Activated CD8-positive, alpha-beta T cell treated with anti-CD3 and anti-CD28 coated beads for 36 hours (primary cell): ENCODE measurements around the gene SUGCT. TPM values are rescaled to one million over a fixed set of nuclear protein-coding genes. Genes with fewer than 3 reads are reported as not detected.

Source experiments
- ATAC-seq: fragments of 200-7000 bp; cut with Tn5 transposase; one replicate; pipeline ENCODE4 v1.10.0; 2021; ENCODE audit warnings: mild to moderate bottlenecking, moderate library complexity
- CTCF ChIA-PET: fragments of 350-600 bp; sonication (Branson Sonifier 250); formaldehyde crosslinking; loops from one replicate; lab custom pipeline; 2021; ENCODE audit warnings: antibody characterized with exemption; lab: Charles Lee
- POLR2A ChIA-PET: fragments of 350-600 bp; sonication (Branson Sonifier 250); formaldehyde crosslinking; loops from one replicate; lab custom pipeline; 2021; ENCODE audit warnings: antibody characterized with exemption; lab: Charles Lee
- DNase-seq: peaks from one replicate; pipeline ENCODE4 v3.0.0-alpha.2; 2020
- H3K27ac Mint-ChIP-seq: one replicate; pipeline ENCODE4 v1.8.0; 2021; ENCODE audit warnings: mild to moderate bottlenecking, mixed read lengths
- H3K27me3 Mint-ChIP-seq: one replicate; pipeline ENCODE4 v1.8.0; 2021; ENCODE audit warnings: mixed read lengths
- H3K36me3 Mint-ChIP-seq: one replicate; pipeline ENCODE4 v1.8.0; 2021; ENCODE audit warnings: low read depth, mixed read lengths
- H3K4me1 Mint-ChIP-seq: one replicate; pipeline ENCODE4 v1.8.0; 2021; ENCODE audit warnings: low read depth, mixed read lengths
- H3K4me3 Mint-ChIP-seq: one replicate; pipeline ENCODE4 v1.8.0; 2021; ENCODE audit warnings: mild to moderate bottlenecking, moderate library complexity, mixed read lengths
- H3K9me3 Mint-ChIP-seq: one replicate; pipeline ENCODE4 v1.8.0; 2021; ENCODE audit warnings: mixed read lengths
- intact Hi-C: fragments of 100-400 bp; cut with micrococcal nuclease; formaldehyde crosslinking; loops from one replicate; pipeline ENCODE4 v1.10.0; 2022
- total RNA-seq, 2 experiments: library from RNA; stranded (reverse); gene quantifications; one replicate each; pipeline ENCODE4 v1.2.3, GENCODE V29; 2021
- TF ChIP-seq, protein P1 (sequence below): fragments of 200-600 bp; IDR thresholded peaks from one replicate; pipeline ENCODE4 v1.8.0; 2022; ENCODE audit warnings: antibody characterized with exemption, mild to moderate bottlenecking

Gene SUGCT
- total RNA-seq, 2 experiments from 2014 or later = 1.6 to 2.0 TPM

DNA sequence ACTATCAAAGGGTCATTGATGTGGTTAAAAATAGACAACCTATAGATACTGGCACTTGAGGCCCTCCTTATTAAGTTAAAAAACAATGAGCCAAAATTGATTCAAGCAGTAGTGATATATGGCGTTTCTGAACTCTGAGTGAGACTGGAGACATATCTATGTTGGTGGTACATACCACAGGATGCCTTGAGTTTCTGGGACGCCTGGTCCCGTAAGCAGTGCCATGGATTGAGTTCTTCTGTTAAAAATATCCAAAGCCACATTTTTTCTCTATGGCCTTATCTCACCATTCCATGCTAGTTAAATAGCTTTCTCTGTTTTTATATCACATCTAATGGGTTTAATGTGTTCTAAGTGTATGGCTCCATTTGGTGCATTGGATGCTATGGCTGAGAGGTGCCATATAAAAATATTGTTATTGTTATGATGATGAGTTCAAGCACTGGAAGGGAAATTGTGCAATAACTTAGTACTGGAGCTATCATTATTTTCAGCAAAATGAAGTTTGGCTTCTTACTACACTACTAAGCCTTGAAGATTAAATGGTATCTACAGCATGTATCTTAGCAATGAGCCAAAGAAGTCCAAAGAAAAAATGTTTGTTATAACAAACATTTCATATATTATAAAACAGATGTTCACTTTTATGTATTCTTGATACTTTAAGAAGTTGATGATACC lies 713.9 kb downstream of the SUGCT start:
- Mint-ChIP-seq H3K4me3 (no peak overlapping the region), H3K36me3 (no peaks in the 10 kb centered on the region), H3K9me3 (no peaks in the 10 kb centered on the region), H3K27me3 (no peaks in the 10 kb centered on the region), H3K4me1 (no peaks in the 10 kb centered on the region), H3K27ac (no peak overlapping the region)
- TF ChIP-seq, protein P1, sequence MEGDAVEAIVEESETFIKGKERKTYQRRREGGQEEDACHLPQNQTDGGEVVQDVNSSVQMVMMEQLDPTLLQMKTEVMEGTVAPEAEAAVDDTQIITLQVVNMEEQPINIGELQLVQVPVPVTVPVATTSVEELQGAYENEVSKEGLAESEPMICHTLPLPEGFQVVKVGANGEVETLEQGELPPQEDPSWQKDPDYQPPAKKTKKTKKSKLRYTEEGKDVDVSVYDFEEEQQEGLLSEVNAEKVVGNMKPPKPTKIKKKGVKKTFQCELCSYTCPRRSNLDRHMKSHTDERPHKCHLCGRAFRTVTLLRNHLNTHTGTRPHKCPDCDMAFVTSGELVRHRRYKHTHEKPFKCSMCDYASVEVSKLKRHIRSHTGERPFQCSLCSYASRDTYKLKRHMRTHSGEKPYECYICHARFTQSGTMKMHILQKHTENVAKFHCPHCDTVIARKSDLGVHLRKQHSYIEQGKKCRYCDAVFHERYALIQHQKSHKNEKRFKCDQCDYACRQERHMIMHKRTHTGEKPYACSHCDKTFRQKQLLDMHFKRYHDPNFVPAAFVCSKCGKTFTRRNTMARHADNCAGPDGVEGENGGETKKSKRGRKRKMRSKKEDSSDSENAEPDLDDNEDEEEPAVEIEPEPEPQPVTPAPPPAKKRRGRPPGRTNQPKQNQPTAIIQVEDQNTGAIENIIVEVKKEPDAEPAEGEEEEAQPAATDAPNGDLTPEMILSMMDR = no peak
- intact Hi-C loops = no loop called here
- CTCF ChIA-PET = no interaction called here
- DNase-seq (no peak), ATAC-seq (no peak)
- POLR2A ChIA-PET = no interaction called here

GRCh38 chr7:40850017-40850416 lies 715.2 kb downstream of the SUGCT start:
- CTCF ChIA-PET = no interaction called here
- H3K27me3 Mint-ChIP-seq = no peaks in the 10 kb centered on the region
- TF ChIP-seq, protein P1 = no peak
- intact Hi-C loops = no loop called here
- no peaks in the 10 kb centered on the region for H3K4me1 Mint-ChIP-seq
- H3K27ac Mint-ChIP-seq = no peak overlapping the region
- POLR2A ChIA-PET = no interaction called here
- no peak for DNase-seq
- no peak for ATAC-seq
- no peak overlapping the region for H3K4me3 Mint-ChIP-seq
- H3K9me3 Mint-ChIP-seq = no peaks in the 10 kb centered on the region
- no peaks in the 10 kb centered on the region for H3K36me3 Mint-ChIP-seq

DNA sequence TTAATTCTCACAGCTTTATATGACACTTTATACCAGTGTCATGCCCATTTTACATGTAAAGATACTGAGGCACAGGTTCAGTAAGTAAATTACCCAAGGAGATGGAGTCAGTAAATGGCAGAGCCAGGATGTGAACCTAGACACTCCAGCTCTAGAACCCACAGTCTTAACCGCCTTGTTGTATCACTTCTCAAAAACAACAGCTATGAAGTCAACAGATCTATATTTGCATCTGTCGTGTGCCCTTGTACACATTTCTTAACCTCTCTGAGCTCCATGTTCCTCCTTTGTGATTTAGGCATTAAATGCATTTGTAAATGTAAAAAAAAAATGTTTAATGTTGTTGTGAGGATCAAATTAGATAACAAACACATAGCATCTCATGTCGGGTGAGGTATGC lies 716.2 kb downstream of the SUGCT start:
- no peak for ATAC-seq
- Mint-ChIP-seq H3K27ac (no peak overlapping the region), H3K27me3 (no peaks in the 10 kb centered on the region), H3K4me1 (no peaks in the 10 kb centered on the region), H3K9me3 (no peaks in the 10 kb centered on the region), H3K36me3 (no peaks in the 10 kb centered on the region), H3K4me3 (no peak overlapping the region)
- ChIA-PET POLR2A (no interaction called here), CTCF (no interaction called here)
- no peak for DNase-seq
- TF ChIP-seq, protein P1 = no peak
- intact Hi-C loops = no loop called here

DNA sequence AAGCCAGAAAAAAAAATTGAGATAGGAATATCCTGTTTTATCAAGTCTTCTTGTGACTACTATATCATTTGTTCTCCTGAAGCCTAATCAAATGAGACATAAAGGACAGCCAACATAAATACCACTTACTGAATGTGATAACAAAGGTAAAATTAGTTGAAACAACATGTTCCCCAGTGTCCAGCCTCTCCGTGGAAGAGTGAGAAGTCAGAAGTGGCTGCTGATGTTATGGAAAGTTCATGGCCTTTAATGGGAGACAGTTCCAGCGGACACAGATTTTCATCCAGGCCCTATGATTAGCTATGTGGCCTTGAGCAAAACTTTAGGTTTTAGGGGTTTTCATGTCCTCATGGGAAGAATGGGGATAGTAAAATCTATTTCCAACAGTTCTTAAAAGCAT lies 724.3 kb downstream of the SUGCT start:
- CTCF ChIA-PET = no interaction called here
- no peaks in the 10 kb centered on the region for H3K4me1 Mint-ChIP-seq

DNA sequence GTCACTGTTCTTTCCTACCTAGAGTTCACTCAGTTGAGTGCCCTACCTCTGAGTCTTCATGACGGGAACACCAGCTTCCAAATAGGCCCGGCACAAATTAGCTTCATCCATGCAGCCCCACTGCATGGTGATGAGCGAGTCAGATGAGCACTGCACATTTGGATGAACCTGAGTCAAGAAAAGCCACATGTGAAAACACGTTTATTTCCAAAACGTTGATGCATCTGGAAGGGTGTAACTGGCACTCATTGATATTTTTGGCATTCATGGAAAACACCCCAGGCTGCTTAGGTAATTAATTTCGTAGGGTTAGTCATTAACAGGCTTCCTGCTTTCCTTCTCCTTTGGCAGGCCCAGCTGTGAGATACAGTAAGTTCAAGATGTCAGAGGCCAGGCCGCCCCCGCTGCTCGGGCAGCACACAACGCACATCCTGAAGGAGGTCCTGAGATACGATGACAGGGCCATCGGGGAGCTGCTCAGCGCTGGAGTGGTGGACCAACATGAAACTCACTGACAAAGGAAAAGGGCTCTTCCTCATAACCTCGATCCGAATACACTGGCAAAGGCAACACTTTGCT lies 725.2 kb downstream of the SUGCT start:
- TF ChIP-seq, protein P1 = no peak
- H3K9me3 Mint-ChIP-seq = no peaks in the 10 kb centered on the region
- no peaks in the 10 kb centered on the region for H3K36me3 Mint-ChIP-seq
- intact Hi-C loops = no loop called here
- H3K4me1 Mint-ChIP-seq = no peaks in the 10 kb centered on the region
- POLR2A ChIA-PET = no interaction called here
- no peak for ATAC-seq
- no peak overlapping the region for H3K4me3 Mint-ChIP-seq
- DNase-seq = no peak
- H3K27me3 Mint-ChIP-seq = no peaks in the 10 kb centered on the region
- no peak overlapping the region for H3K27ac Mint-ChIP-seq
- CTCF ChIA-PET = no interaction called here

More for the DNA sequence above, 724.3 kb downstream of the SUGCT start:
- no peak for ATAC-seq
- H3K4me3 Mint-ChIP-seq = no peak overlapping the region
- H3K36me3 Mint-ChIP-seq = no peaks in the 10 kb centered on the region
- DNase-seq = no peak
- intact Hi-C loops = no loop called here
- no peaks in the 10 kb centered on the region for H3K9me3 Mint-ChIP-seq
- no peak overlapping the region for H3K27ac Mint-ChIP-seq
- POLR2A ChIA-PET = no interaction called here
- no peaks in the 10 kb centered on the region for H3K27me3 Mint-ChIP-seq
- TF ChIP-seq, protein P1 = no peak
